Stimulated activated CD8-positive, alpha-beta memory T cell treated with anti-CD3 and anti-CD28 coated beads, Interleukin-4, amount 100 ng/mL, for 24 hours (primary cell): ENCODE measurements around the gene MYH11.
"Not testable (repeated sequence)": the region's sequence is repeated elsewhere in the genome, so short reads cannot be mapped to it uniquely, and the experiment has no call there.

ENCODE experiments used
- DNase-seq: peaks from one replicate; pipeline ENCODE4 v3.0.0-alpha.2; 2020; ENCODE audit warnings: low read depth

Gene MYH11

DNA sequence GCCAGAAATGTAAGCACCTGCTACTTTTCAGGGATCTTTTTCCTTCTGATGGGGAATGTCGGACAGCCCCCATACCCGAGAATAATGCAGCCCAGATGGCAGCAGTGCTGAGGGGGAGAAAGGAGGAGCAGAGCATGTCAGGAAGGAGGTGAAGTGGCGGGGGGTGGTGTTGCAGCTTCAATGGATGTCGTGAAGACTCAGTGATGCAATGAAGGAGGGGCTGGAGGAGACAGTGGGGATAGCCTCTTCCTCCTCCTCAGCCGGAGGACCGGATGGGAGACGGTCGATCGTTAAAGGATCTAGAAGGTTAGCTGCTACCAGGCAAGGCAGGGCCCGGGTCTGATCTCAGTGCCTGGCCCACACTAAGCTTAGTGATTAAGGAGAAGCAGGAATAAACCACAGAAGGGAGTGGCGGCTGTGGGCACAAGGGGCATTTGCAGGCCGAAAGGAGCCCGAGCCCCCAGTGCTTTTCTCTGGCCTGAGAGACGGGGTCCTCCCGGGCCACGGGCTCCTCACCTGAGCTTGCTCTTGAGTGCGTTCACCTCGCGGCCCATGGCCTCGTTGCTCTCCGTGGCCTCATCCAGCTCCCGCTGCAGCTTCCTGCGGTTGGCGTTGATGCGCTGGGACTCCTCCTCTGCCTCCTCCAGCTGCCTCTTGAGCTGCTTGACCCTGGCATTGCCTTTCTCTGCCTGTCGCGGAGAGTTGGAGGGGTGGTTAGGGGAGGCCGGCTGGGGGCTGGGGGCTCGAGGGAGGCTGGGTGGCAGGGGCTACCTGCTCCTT is 142.2 kb downstream of the MYH11 start:
- no peak for DNase-seq

DNA sequence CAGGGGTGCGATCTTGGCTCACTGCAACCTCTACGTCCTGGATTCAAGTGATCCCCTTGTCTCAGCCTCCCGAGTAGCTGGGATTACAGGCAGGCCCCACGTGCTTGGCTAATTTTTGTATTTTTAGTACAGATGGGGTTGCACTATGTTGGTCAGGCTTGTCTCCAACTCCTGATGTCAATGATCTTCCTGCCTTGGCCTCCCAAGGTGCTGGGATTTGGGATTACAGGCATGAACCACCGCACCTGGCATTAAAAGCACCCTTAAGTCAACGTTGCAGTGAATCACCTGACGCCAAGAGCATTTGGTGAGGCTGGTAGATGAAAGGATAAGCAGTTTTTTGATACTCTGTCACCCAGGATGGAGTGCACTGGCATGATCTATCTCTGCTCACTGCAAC is 147.8 kb downstream of the MYH11 start:
- DNase-seq: no peak

DNA sequence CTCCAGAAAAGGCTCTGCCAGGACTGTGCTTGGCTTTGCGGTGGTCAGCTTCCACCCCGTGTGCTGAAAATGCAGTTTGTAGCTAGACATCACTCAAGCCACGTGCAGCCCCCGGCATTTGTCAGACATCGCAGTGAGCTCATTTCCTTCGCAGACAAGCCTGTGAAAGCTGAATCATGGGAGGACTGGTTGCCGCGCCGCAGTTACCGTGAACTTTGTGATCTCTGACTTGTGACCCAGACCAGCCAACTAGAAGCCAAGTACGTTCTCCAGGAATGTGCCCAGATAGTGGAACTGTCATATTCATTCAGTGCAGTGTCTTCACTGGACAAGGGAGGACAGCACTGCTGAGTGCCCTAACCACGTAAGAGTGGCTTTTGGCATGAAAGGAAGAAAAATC is 148.7 kb downstream of the MYH11 start:
- DNase-seq: no peak

DNA sequence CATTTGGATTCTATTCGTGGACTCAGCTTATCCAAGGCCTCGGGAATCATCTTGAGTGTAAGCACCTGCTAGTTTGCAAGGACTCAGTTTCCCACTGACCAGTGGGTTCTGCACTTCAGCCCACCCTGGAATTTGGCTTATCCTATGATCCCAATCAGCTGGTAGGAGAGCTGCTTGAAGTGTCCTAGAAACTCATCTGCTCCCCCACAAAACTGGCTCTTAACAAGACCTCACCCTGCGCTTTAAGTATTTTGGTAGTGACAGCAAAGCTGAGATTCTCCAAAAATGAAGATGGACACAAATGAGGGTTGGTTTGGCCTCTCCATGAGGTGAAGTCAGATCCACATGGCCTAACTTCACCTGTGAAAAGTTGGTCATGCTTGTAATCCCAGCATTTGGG is 149.5 kb downstream of the MYH11 start:
- DNase-seq: no peak

DNA sequence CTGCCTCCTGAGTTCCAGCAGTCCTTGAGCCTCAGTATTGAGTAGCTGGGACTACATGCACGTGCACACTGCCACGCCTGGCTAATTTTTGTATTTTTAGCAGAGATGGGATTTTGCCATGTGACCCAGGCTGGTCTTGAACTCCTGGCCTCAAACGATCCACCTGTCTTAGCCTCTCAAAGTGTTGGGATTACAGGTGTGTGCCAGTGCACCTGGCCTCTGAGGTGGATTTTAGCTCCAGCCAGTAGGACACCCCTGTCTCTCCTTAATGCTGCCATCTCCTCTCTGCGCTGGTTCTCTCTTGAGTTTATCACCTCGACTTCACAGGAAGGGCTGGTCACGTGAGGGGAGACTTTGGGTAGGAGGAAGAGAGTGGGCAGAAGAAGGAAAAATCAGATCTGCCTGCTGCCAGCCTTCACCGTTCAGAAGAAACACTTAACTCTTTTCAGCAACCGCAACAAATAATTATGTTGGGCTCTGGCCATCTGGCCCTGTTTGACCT is 151.7 kb downstream of the MYH11 start:
- no peak for DNase-seq

DNA sequence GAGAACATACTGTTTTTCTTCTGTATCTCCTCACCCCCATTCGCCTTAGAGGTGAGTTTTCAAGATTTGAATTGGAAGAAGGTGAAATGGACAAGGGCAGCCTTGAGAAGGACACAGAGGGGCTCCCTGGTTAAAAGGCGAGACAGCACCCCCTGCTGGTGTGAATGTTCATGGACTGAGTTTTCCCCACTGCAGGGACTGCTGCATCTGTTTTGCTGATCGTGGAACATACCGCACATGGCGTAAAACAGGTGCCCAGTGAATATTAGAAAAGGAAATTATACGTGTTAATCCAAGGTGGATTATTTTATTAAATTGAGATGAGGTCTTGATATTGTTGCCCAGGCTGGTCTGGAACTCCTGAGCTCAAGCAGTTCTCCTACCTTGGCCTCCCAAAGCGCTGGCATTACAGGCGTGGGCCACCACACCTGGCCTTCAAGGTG is 152.3 kb downstream of the MYH11 start:
- DNase-seq: peak; percentile 61

DNA sequence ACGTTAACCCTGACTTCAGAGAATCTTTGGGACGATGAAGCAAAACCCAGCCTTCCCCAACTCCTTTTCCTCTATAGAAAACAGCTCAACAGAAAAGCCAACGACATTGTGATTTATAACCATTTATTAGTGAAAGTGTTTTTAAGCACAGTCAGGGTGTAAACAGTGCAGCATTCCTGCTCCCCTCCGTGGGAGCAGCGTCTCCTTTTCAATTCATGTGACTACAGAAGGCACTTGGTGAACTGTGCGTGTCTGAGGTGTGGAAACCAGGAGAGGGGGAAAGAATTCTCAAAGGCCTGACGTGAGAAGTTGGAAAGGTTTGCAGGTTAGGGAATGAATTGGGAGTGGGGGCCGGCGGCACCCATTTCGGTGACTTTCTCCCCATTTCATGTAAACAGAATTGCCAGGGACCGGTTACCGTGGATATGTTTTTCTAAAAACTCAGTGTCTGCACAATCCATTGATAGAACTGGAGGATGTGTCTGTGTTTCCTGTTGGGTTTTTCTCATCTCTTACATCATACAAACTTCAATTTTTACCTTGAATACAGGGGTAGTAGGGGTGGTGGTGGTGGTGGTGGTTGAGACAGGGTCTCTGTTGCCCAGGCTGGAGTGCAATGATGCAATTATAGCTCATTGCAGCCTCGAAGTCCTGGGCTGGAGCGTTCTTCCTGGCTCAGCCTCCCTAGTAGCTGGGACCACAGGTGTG is 153.6 kb downstream of the MYH11 start:
- DNase-seq: no peak

DNA sequence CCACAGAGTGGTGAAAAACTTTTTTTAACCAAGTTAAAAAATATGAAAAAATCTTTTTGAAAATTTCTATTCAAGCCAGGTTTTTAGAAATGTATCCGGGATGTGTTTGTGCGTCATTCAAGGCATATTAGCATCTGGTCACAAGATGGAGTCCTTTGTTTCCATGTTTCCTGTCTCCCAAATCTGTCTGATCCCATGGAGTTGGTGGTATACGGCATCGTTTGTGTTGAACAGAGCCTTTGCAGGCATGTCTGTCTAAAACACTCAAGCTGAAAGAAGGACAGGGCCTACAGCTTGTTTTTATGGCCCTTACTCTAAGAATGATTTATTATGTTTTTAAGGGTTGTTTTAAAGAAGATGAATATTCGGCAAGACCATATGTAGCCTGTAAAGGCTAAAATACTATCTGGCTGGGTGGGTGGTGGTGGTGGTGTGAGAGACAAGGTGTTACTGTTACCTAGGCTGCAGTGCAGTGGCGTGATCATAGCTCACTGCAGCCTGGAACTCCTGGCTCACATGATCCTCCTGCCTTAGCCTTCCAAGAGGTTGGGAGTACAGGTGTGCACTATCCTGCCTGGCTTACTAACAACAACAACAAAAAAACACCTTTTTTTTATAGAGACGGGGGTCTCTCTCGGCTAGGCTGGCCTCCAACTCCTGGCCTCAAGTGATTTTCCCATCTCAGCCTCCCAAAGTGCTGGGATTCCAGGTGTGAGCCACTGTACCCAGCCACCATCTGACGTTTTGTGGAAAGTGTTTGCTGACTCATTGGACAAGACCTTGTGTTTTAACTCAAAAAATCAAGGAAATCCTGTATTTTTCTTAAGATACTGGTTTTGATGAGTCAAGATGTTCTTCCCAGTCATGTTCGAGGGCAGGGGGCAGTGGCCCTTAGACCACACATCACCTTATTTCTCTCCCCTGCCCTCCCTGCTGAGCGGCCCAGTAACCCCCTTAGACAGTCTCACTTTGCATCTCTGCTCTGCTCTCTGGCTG is 154.6 kb downstream of the MYH11 start:
- no peak for DNase-seq

DNA sequence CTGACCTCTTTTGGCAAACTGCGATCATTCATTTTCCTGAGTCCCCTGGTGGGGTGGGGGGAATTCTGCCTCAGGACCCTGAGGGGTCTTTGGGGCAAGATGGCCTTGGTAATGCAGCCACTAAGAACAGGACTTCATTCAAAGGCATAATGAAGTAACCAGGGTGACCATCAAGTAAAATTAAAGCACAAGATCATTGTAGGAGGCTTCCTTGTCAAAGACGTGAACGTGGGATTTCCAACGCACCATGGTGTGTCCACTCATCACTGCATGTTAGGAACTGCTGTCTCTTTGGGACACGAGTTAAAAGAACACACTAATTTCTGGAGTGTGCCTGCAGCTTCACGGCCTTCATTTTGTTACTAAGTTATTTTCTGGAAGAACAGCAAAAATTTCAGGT is 155.5 kb downstream of the MYH11 start:
- DNase-seq: no peak

DNA sequence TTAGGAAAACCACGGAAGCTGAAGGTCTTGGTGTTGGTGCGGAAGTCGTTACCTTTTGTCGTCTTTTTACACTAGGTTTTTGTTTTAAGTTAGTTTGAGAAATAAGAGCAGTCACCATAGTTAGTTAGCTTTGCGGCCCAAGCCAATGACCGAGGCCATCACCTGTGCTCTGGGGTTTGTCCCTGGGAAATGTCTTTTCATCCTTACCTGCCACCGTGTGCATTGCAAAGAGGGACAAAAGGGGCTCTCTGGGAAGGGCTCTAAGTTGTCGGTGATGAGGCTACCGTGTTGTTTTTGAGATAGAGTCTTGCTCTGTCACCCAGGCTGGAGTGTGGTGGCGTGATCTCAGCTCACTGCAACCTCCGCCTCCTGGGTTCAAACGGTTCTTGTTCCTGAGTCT is 157.0 kb downstream of the MYH11 start:
- no peak for DNase-seq

DNA sequence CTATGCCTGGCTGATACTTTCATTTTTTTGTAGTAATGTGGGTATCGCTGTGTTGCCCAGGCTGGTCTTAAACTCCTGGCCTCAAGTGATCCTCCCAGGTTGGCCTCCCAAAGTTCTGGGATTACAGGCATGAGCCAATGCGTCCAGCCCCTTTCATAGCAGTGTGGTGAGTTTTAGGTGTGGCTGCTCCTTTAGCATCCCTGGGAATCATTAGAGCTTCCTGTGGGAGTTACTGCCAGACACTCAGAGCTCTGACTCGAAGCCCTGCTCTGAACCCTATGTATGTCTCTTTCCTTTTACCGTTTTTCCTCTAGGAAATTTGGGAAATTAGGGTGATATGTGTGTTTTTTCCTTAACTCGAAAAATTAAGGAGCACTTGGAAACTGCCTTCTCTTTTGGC is 162.3 kb downstream of the MYH11 start:
- DNase-seq: no peak

DNA sequence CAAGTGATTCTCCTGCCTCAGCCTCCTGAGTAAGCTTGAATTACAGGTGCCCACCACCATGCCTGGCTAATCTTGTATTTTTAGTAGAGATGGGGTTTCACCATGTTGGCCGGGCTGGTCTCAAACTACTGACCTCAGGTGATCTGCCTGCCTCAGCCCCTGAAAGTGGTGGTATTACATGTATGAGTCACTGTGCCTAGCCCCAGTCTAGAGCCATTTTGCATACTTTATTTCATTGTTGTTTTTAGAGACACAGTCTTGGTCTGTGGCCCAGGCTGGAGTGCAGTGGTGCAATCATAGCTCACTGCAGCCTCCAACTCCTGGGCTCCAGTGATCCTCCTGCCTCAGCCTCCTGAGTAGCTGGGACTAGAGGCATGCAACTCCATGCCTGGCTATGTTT is 164.3 kb downstream of the MYH11 start:
- DNase-seq: not testable (repeated sequence)

DNA sequence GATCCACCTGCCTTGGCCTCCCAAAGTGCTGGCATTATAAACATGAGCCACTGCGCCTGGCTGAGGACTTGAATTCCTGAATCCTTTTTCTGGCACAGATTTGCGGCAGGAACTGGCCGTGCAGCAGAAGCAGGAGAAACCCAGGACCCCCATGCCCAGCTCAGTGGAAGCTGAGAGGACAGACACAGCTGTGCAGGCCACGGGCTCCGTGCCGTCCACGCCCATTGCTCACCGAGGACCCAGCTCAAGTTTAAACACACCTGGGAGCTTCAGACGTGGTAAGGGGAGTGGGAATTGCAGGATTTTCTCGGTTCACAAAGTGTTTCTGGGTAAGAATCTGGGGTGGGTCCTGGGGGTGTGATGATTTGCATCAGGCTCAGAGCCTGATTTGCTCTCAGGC is 165.8 kb downstream of the MYH11 start:
- no peak for DNase-seq

DNA sequence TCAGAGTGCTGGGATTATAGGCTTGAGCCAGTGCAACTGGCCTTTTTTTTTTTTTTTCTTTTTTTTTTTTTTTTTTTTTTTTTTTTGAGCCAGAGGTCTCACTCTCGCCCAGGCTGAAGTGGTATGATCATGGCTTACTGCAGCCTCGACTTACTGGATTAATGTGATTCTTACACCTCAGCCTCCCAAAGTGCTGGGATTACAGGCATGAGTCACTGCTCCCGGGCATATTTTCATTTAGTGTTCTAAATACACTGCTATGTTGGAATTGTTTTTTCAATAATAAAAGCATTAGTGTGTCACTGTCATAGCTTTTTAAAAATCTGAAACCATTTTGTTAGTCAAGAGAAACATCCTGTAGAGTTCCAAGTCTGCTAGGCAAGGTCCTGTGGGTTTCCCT is 166.5 kb downstream of the MYH11 start:
- DNase-seq: no peak

DNA sequence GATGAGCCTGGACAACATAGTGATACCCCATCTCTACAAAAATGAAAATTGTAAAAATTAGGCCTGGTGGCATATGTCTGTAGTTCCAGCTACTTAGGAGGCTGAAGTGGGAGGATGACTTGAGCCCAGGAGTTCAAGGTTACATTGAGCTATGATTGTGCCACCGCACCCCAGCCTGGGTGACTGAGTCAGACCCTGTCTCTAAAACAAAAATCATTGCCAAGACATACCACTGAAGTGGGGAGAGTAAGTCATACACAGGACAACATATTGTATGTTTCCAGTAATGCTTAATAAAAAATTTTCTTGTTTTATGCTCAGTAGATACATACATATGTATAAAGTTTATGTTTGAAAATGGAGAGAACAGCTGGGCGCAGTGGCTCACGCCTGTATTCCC is 167.5 kb downstream of the MYH11 start:
- DNase-seq: no peak

DNA sequence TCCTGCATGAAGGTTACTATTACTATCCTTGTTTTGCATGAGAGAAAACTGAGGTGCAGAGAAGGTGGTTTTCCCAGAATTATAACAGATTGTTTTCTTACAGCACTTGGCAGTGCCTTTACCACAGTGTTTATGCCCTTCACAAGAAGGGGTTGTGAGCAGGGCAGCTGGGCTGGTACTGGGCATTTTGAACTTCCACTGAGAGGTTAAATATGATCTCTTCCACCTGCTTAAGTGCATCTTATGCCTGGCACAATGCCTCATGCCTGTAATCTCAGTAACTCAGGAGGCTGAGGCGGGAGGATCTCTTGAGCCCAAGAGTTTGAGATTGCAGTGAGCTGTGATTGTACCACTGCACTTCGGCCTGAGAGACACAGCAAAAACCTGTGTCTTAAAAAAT is 170.5 kb downstream of the MYH11 start:
- no peak for DNase-seq

DNA sequence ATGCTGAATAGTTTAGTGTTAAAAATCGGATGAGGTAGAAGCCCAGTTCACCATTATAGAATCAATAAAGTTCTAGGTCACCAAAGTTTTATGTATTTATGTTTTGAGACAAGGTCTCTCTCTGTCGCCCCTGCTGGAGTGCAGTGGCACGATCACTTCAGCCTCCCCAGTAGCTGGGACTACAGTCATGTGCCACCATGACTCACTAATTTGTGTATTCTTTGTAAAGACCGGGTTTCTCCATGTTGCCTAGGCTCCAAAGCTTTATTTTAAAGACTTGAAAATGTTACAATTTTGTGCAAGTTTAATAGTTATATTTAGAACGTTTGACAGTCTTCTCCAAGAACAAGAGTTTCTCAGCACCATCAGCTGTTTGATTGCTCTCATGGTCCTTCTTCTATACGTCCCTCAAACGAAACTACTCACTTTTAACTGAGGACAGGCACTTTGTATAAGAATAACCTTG is 174.7 kb downstream of the MYH11 start:
- peak; percentile 8 for DNase-seq

DNA sequence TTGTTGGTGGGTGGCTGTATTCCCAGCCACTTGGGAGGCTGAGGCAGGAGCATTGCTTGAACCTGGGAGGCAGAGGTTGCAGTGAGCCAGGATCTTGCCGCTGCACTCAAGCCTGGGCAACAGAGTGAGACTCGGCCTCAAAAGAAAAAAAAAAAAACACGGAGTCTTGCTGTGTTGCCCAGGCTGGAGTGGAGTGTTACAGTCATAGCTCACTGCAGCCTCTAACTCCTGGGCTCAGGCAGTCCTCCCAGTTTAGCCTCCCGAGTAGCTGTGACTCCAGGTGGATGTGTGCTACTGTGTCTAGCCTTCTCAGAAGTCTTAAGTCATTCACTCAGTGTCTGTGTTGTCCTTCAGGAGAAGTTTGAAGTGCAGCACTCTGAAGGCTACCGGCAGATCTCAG is 179.4 kb downstream of the MYH11 start:
- no peak for DNase-seq

DNA sequence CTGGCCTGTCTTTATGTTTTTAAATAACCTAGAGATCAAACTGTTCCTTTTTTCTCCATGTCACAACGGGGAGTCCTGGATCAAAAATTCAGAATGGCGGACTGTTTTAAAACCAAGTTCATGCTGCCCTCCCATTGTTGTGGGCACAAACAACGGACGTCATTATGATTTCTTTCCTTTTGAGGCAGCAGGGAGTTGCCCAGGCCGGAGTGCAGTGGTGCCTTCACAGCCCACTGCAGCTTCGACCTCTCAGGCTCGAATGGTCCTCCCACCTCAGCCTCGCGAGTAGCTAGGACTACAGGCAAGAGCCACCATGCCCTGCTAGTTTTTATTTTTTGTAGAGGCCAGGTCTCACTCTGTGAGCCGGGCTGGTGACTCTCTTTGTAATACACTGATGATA is 180.3 kb downstream of the MYH11 start:
- DNase-seq: no peak

DNA sequence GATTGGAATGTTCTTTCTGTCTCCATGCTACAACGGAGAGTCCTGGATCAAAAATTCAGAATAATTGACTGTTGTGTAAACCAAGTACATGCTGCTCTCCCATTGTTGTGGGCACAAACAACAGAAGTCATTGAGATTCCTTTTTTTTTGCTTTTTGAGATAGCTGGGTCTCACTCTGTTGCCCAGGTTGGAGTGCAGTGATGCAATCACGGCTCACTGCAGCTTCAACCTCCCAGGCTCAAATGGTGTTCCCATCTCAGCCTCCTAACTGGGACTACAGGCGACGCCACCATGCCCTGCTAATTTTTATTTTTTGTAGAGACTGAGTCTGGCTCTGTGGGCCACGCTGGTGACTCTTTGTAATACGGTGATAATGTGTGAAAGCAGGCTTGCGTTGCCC is 182.3 kb downstream of the MYH11 start:
- DNase-seq: no peak

DNA sequence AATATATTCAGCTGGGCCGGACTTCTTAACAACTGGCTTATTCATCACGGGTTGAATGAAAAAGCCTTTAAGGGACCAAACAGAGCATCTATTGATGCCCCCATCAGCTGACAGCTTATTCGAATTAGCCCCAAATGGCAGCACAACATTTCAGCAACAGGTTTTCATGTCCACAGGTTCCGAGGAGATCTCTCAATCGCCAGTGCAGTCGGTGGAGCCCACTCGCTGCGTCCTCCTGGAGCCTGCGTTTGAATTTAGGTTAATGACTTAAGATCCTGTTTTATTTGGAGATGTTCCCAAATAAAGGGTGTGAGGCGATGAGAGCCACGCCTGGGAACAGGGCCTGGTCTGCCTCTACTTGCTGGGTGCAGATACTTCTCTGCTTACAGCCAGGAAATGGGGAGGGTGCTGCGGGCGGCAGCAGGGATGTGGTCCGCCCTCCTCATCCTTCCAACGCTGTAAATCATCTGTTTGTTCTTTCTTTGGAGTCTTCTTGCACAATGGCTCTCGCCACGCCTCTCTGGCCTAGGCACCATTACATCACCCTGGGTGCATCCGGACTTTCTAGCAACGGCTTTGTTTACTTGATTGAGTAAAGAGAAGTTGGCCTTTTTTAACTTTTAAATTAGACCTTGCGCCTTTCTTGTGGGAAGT is 184.2 kb downstream of the MYH11 start:
- DNase-seq: peak; percentile 31

DNA sequence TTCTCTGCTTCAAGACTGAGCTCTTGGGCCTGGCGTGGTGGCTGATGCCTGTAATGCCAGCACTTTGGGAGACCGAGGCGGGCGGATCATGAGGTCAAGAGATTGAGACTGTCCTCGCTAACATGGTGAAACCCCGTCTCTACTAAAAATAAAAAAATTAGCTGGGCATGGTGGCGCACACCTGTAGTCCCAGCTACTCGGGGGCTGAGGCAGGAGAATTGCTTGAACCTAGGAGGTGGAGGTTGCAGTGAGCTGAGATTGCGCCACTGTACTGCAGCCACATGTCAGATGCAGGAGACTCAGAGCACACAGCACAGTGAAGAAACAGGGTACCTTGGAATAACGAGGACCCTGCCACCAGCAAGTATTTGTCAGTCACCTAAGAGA is 184.7 kb downstream of the MYH11 start:
- not testable (repeated sequence) for DNase-seq
